HG03565 (cell line): ENCODE data around the gene ADGRL3.
"Not testable (repeated sequence)": the region's sequence is repeated elsewhere in the genome, so short reads cannot be mapped to it uniquely, and the experiment has no call there.

Source experiments
- ATAC-seq: cut with Tn5 transposase; IDR thresholded peaks from one replicate; pipeline ENCODE4 v1.9.1; 2021; ENCODE audit warnings: mild to moderate bottlenecking, moderate library complexity; ENCODE audit not compliant: unreplicated experiment

ADGRL3 gene

GRCh38 chr4:61336488-61336887, 136.4 kb downstream of the ADGRL3 start:
- ATAC-seq: no peak

GRCh38 chr4:61336916-61337315, 136.8 kb downstream of the ADGRL3 start:
- no peak for ATAC-seq

GRCh38 chr4:61342061-61342460, 141.9 kb downstream of the ADGRL3 start:
- no peak for ATAC-seq

GRCh38 chr4:61350932-61351331, 150.8 kb downstream of the ADGRL3 start:
- no peak for ATAC-seq

- ATAC-seq: no peak
These were observed 156.6 kb downstream of the ADGRL3 start for GRCh38 chr4:61356696-61357095.

GRCh38 chr4:61359301-61359700, 159.2 kb downstream of the ADGRL3 start:
- ATAC-seq: no peak

- not testable (repeated sequence) for ATAC-seq
These were observed 172.7 kb downstream of the ADGRL3 start for GRCh38 chr4:61372817-61373216.

GRCh38 chr4:61373901-61374440, 173.8 kb downstream of the ADGRL3 start:
- ATAC-seq: no peak

GRCh38 chr4:61374447-61374891, 174.3 kb downstream of the ADGRL3 start:
- no peak for ATAC-seq

- no peak for ATAC-seq
These were observed 175.2 kb downstream of the ADGRL3 start for GRCh38 chr4:61375301-61375700.

- ATAC-seq: no peak
These were observed 176.2 kb downstream of the ADGRL3 start for GRCh38 chr4:61376301-61376700.

- ATAC-seq: no peak
These were observed 179.3 kb downstream of the ADGRL3 start for GRCh38 chr4:61379406-61379805.

GRCh38 chr4:61380865-61381264, 180.7 kb downstream of the ADGRL3 start:
- ATAC-seq: no peak

GRCh38 chr4:61385256-61385655, 185.1 kb downstream of the ADGRL3 start:
- ATAC-seq: no peak

GRCh38 chr4:61387372-61387771, 187.2 kb downstream of the ADGRL3 start:
- not testable (repeated sequence) for ATAC-seq

- ATAC-seq: no peak
These were observed 189.5 kb downstream of the ADGRL3 start for GRCh38 chr4:61389640-61390039.

GRCh38 chr4:61395754-61396153, 195.6 kb downstream of the ADGRL3 start:
- ATAC-seq: no peak

GRCh38 chr4:61397174-61397573, 197.0 kb downstream of the ADGRL3 start:
- ATAC-seq: no peak

GRCh38 chr4:61400439-61401038, 200.4 kb downstream of the ADGRL3 start:
- ATAC-seq: no peak

GRCh38 chr4:61401771-61402170, 201.6 kb downstream of the ADGRL3 start:
- no peak for ATAC-seq

GRCh38 chr4:61405307-61405706, 205.2 kb downstream of the ADGRL3 start:
- no peak for ATAC-seq

- ATAC-seq: no peak
These were observed 206.6 kb downstream of the ADGRL3 start for GRCh38 chr4:61406677-61407076.
